ENCODE results near the gene OR2T4. TPM values are rescaled to one million over a fixed set of nuclear protein-coding genes. Genes with fewer than 3 reads are reported as not detected.

Gene OR2T4
- total RNA-seq, 4 donors from 2014 or later: not detected

GRCh38 chr1:248380854-248381253 lies 19.4 kb downstream of the OR2T4 start:
- no peak for DNase-seq (ENCODE audit: low spot score in 2 of 2)
- WGBS, 2 donors: 89 to 94% methylated on average over 3 of the region's 3 CpGs
- H3K4me3 ChIP-seq (ENCODE audit: low read depth, poor library complexity, severe bottlenecking): no peak overlapping the region
- no peak for TF ChIP-seq CTCF (IDR thresholded peaks at IDR 0.05)
- TF ChIP-seq POLR2A (IDR thresholded peaks at IDR 0.05): no peak
- intact Hi-C loops (cut with DNase I; ENCODE audit: low total_unique reads): no loop called here

- no peak for DNase-seq (ENCODE audit: low spot score in 2 of 2)
- H3K4me3 ChIP-seq (ENCODE audit: low read depth, poor library complexity, severe bottlenecking): no peak overlapping the region
- WGBS, 2 donors: 53 to 63% methylated on average over 2 of the region's 2 CpGs
- intact Hi-C loops (cut with DNase I; ENCODE audit: low total_unique reads): no loop called here
- no peak for TF ChIP-seq CTCF (IDR thresholded peaks at IDR 0.05)
- no peak for TF ChIP-seq POLR2A (IDR thresholded peaks at IDR 0.05)
Observed at GRCh38 chr1:248388426-248388825, 27.0 kb downstream of the OR2T4 start.

GRCh38 chr1:248393050-248393449 lies 31.6 kb downstream of the OR2T4 start:
- WGBS, 2 donors: 53 to 76% methylated on average over 2 of the region's 2 CpGs
- no peak for DNase-seq (ENCODE audit: low spot score in 2 of 2)
- intact Hi-C loops (cut with DNase I; ENCODE audit: low total_unique reads): no loop called here
- no peak overlapping the region for H3K4me3 ChIP-seq (ENCODE audit: low read depth, poor library complexity, severe bottlenecking)
- TF ChIP-seq CTCF (IDR thresholded peaks at IDR 0.05): no peak
- no peak for TF ChIP-seq POLR2A (IDR thresholded peaks at IDR 0.05)

GRCh38 chr1:248402748-248403147 lies 41.3 kb downstream of the OR2T4 start, which contains the start of gene OR2T1:
OR2T1 (plus strand) TSS chr1:248403048; CDS start chr1:248406148, 3,100 bp downstream.
- H3K4me3 ChIP-seq (ENCODE audit: low read depth, poor library complexity, severe bottlenecking): no peak within 1 kb of the TSS
- intact Hi-C loops (cut with DNase I; ENCODE audit: low total_unique reads): no loop called here
- no peak for TF ChIP-seq CTCF (IDR thresholded peaks at IDR 0.05)
- TF ChIP-seq POLR2A (IDR thresholded peaks at IDR 0.05): no peak
- WGBS, 2 donors: 65 to 73% methylated on average over 3 of the region's 3 CpGs
- DNase-seq (ENCODE audit: low spot score in 2 of 2): no peak

- DNase-seq (ENCODE audit: low spot score in 2 of 2): no peak
- intact Hi-C loops (cut with DNase I; ENCODE audit: low total_unique reads): no loop called here
- WGBS, 2 donors: 88% methylated on average over 6 of the region's 6 CpGs
Observed at GRCh38 chr1:248404024-248404423, 42.6 kb downstream of the OR2T4 start.

More at GRCh38 chr1:248404024-248404423, 42.6 kb downstream of the OR2T4 start:
- H3K4me3 ChIP-seq (ENCODE audit: low read depth, poor library complexity, severe bottlenecking): no peak overlapping the region
- no peak for TF ChIP-seq POLR2A (IDR thresholded peaks at IDR 0.05)
- TF ChIP-seq CTCF (IDR thresholded peaks at IDR 0.05): no peak

Data from lower leg skin (tissue), 4 donors.